Activated CD4-positive, alpha-beta T cell treated with anti-CD3 and anti-CD28 coated beads, Interleukin-2, amount 10 ng/mL, durations not matched to agents 7 days and 5 days (primary cell): ENCODE results near the gene LMF1. TPM values are rescaled to one million over a fixed set of nuclear protein-coding genes. Genes with fewer than 3 reads are reported as not detected.

Source experiments
- CTCF ChIA-PET: fragments of 350-600 bp; sonication (Branson Sonifier 250); formaldehyde crosslinking; loops from one replicate; lab custom pipeline; 2021; ENCODE audit warnings: antibody characterized with exemption; lab: Charles Lee
- POLR2A ChIA-PET: fragments of 350-600 bp; sonication (Branson Sonifier 250); formaldehyde crosslinking; loops from one replicate; lab custom pipeline; 2021; ENCODE audit warnings: antibody characterized with exemption; lab: Charles Lee
- DNase-seq: peaks from one replicate; pipeline ENCODE4 v3.0.0-alpha.2; 2020
- H3K27ac Mint-ChIP-seq: one replicate; pipeline ENCODE4 v1.8.0; 2021; ENCODE audit warnings: mild to moderate bottlenecking, moderate library complexity, mixed read lengths
- H3K27me3 Mint-ChIP-seq: one replicate; pipeline ENCODE4 v1.8.0; 2021; ENCODE audit warnings: mixed read lengths
- H3K36me3 Mint-ChIP-seq: one replicate; pipeline ENCODE4 v1.8.0; 2021; ENCODE audit warnings: low read depth, mixed read lengths
- H3K4me1 Mint-ChIP-seq: one replicate; pipeline ENCODE4 v1.8.0; 2021; ENCODE audit warnings: mixed read lengths
- H3K4me3 Mint-ChIP-seq: one replicate; pipeline ENCODE4 v1.8.0; 2021; ENCODE audit warnings: mild to moderate bottlenecking, moderate library complexity, mixed read lengths
- H3K9me3 Mint-ChIP-seq: one replicate; pipeline ENCODE4 v1.8.0; 2021; ENCODE audit warnings: mixed read lengths
- total RNA-seq, 2 experiments: library from RNA; stranded (reverse); gene quantifications; one replicate each; pipeline ENCODE4 v1.2.3, GENCODE V29; 2021

LMF1 gene
- total RNA-seq, 2 experiments from 2014 or later = 20.5 to 23.0 TPM

- H3K36me3 Mint-ChIP-seq = no peaks in the 10 kb centered on the region
- H3K27ac Mint-ChIP-seq = no peak overlapping the region
- H3K4me1 Mint-ChIP-seq = no peaks in the 10 kb centered on the region
- CTCF ChIA-PET = no interaction called here
- H3K4me3 Mint-ChIP-seq = no peak overlapping the region
- POLR2A ChIA-PET = no interaction called here
- H3K27me3 Mint-ChIP-seq = no peaks in the 10 kb centered on the region
- DNase-seq = no peak
- no peaks in the 10 kb centered on the region for H3K9me3 Mint-ChIP-seq
These were observed 95.4 kb downstream of the LMF1 start for GRCh38 chr16:875182-876040.

- ChIA-PET POLR2A (no interaction called here), CTCF (interaction anchor here (1.1 kb wide), 1 partner anchor 8 kb away, joined by 3 read pairs; no protein-coding TSS in a partner anchor)
- Mint-ChIP-seq H3K27ac (no peak overlapping the region), H3K4me1 (no peaks in the 10 kb centered on the region), H3K4me3 (no peak overlapping the region), H3K9me3 (no peaks in the 10 kb centered on the region), H3K27me3 (no peaks in the 10 kb centered on the region), H3K36me3 (no peaks in the 10 kb centered on the region)
- no peak for DNase-seq
These were observed 96.2 kb downstream of the LMF1 start for GRCh38 chr16:874366-875181.

- H3K4me3 Mint-ChIP-seq = no peak overlapping the region
- no peaks in the 10 kb centered on the region for H3K36me3 Mint-ChIP-seq
- H3K4me1 Mint-ChIP-seq = no peaks in the 10 kb centered on the region
- H3K9me3 Mint-ChIP-seq = no peaks in the 10 kb centered on the region
- H3K27me3 Mint-ChIP-seq = no peaks in the 10 kb centered on the region
- H3K27ac Mint-ChIP-seq = no peak overlapping the region
- no peak for DNase-seq
- ChIA-PET POLR2A (no interaction called here), CTCF (interaction anchor here (1.1 kb wide), 1 partner anchor 9 kb away, joined by 3 read pairs; no protein-coding TSS in a partner anchor)
These were observed 96.9 kb downstream of the LMF1 start for GRCh38 chr16:873889-874288.

GRCh38 chr16:873243-873661 lies 97.5 kb downstream of the LMF1 start:
- no peaks in the 10 kb centered on the region for H3K4me1 Mint-ChIP-seq
- no peak overlapping the region for H3K4me3 Mint-ChIP-seq
- H3K27ac Mint-ChIP-seq = no peak overlapping the region
- no peak for DNase-seq
- no peaks in the 10 kb centered on the region for H3K27me3 Mint-ChIP-seq
- CTCF ChIA-PET = interaction anchor here (1.1 kb wide), 1 partner anchor 9 kb away, joined by 3 read pairs; no protein-coding TSS in a partner anchor
- H3K36me3 Mint-ChIP-seq = no peaks in the 10 kb centered on the region
- no peaks in the 10 kb centered on the region for H3K9me3 Mint-ChIP-seq
- POLR2A ChIA-PET = no interaction called here

- H3K36me3 Mint-ChIP-seq = no peaks in the 10 kb centered on the region
- POLR2A ChIA-PET = no interaction called here
These were observed 98.1 kb downstream of the LMF1 start for GRCh38 chr16:872436-873242.

GRCh38 chr16:871562-872345 lies 99.0 kb downstream of the LMF1 start:
- ChIA-PET POLR2A (no interaction called here), CTCF (no interaction called here)
- Mint-ChIP-seq H3K4me3 (no peak overlapping the region), H3K36me3 (no peaks in the 10 kb centered on the region), H3K4me1 (no peaks in the 10 kb centered on the region), H3K27ac (no peak overlapping the region), H3K9me3 (no peaks in the 10 kb centered on the region), H3K27me3 (no peaks in the 10 kb centered on the region)
- no peak for DNase-seq

More at GRCh38 chr16:872436-873242, 98.1 kb downstream of the LMF1 start:
- no peak for DNase-seq
- no peak overlapping the region for H3K4me3 Mint-ChIP-seq
- CTCF ChIA-PET = no interaction called here
- no peak overlapping the region for H3K27ac Mint-ChIP-seq
- H3K4me1 Mint-ChIP-seq = no peaks in the 10 kb centered on the region
- no peaks in the 10 kb centered on the region for H3K27me3 Mint-ChIP-seq
- no peaks in the 10 kb centered on the region for H3K9me3 Mint-ChIP-seq

- H3K4me3 Mint-ChIP-seq = no peak overlapping the region
- no peak overlapping the region for H3K27ac Mint-ChIP-seq
- H3K9me3 Mint-ChIP-seq = no peaks in the 10 kb centered on the region
- H3K4me1 Mint-ChIP-seq = no peaks in the 10 kb centered on the region
- H3K27me3 Mint-ChIP-seq = no peaks in the 10 kb centered on the region
- no peak for DNase-seq
- CTCF ChIA-PET = no interaction called here
- POLR2A ChIA-PET = no interaction called here
- no peaks in the 10 kb centered on the region for H3K36me3 Mint-ChIP-seq
These were observed 99.8 kb downstream of the LMF1 start for GRCh38 chr16:870856-871561.

GRCh38 chr16:869823-870641 lies 100.8 kb downstream of the LMF1 start:
- H3K9me3 Mint-ChIP-seq = no peaks in the 10 kb centered on the region
- DNase-seq = no peak
- CTCF ChIA-PET = interaction anchor here (0.6 kb wide), 1 partner anchor 36 kb away, joined by 3 read pairs; no protein-coding TSS in a partner anchor
- H3K4me1 Mint-ChIP-seq = no peaks in the 10 kb centered on the region
- H3K36me3 Mint-ChIP-seq = no peaks in the 10 kb centered on the region
- no peaks in the 10 kb centered on the region for H3K27me3 Mint-ChIP-seq
- H3K27ac Mint-ChIP-seq = no peak overlapping the region
- POLR2A ChIA-PET = no interaction called here
- H3K4me3 Mint-ChIP-seq = no peak overlapping the region

- CTCF ChIA-PET = interaction anchor here (0.6 kb wide), 1 partner anchor 35 kb away, joined by 3 read pairs; no protein-coding TSS in a partner anchor
- Mint-ChIP-seq H3K9me3 (no peaks in the 10 kb centered on the region), H3K27me3 (no peaks in the 10 kb centered on the region), H3K4me1 (no peaks in the 10 kb centered on the region), H3K36me3 (no peaks in the 10 kb centered on the region), H3K4me3 (no peak overlapping the region), H3K27ac (no peak overlapping the region)
- no peak for DNase-seq
- POLR2A ChIA-PET = no interaction called here
These were observed 101.7 kb downstream of the LMF1 start for GRCh38 chr16:868846-869822.

GRCh38 chr16:868386-868755 lies 102.4 kb downstream of the LMF1 start:
- H3K9me3 Mint-ChIP-seq = no peaks in the 10 kb centered on the region
- no peak overlapping the region for H3K27ac Mint-ChIP-seq
- ChIA-PET POLR2A (no interaction called here), CTCF (interaction anchor here (0.6 kb wide), 1 partner anchor 816 kb away, joined by 3 read pairs; no protein-coding TSS in a partner anchor)
- DNase-seq = no peak
- no peaks in the 10 kb centered on the region for H3K27me3 Mint-ChIP-seq
- H3K4me1 Mint-ChIP-seq = no peaks in the 10 kb centered on the region
- no peaks in the 10 kb centered on the region for H3K36me3 Mint-ChIP-seq
- no peak overlapping the region for H3K4me3 Mint-ChIP-seq
